Activated CD4-positive, alpha-beta T cell treated with anti-CD3 and anti-CD28 coated beads, Interleukin-2, amount 50 U/mL, for 1 hour (primary cell): ENCODE data around the gene ZNF236.
A peak's percentile ranks its signal among the peaks of the same experiment; 100 is the strongest.
"Not testable (repeated sequence)": the region's sequence is repeated elsewhere in the genome, so short reads cannot be mapped to it uniquely, and the experiment has no call there.

Source experiments
- DNase-seq: peaks from one replicate; pipeline ENCODE4 v3.0.0-alpha.2; 2020

Gene ZNF236

GRCh38 chr18:76914314-76914713, 92.0 kb downstream of the ZNF236 start:
- DNase-seq: no peak

- no peak for DNase-seq
Measured at GRCh38 chr18:76914796-76915195, 92.4 kb downstream of the ZNF236 start.

- no peak for DNase-seq
Measured at GRCh38 chr18:76915456-76915855, 93.1 kb downstream of the ZNF236 start.

- DNase-seq: no peak
Measured at GRCh38 chr18:76920974-76921373, 98.6 kb downstream of the ZNF236 start.

DNA sequence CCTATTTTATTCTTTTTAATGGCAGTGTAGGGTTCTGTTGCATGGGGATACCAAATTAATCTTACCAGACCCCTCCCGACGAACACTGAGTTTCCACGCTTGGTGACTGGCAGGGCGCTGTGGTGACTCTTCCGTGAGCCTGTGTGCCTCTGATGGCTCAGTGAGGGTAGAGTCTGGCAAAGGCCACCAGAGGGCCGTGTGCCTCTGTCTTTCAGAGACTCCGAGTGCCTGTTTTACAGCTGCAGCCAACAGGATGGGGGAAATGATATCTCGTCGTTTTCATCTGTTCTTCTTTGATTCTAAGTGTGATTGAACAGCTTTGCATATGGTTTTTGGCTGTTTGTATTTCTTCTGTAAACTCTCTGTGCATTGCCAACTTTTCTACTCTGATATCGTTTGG, 99.8 kb downstream of the ZNF236 start:
- peak; percentile 51 for DNase-seq

GRCh38 chr18:76923485-76924085, 101.2 kb downstream of the ZNF236 start:
- DNase-seq: no peak

DNA sequence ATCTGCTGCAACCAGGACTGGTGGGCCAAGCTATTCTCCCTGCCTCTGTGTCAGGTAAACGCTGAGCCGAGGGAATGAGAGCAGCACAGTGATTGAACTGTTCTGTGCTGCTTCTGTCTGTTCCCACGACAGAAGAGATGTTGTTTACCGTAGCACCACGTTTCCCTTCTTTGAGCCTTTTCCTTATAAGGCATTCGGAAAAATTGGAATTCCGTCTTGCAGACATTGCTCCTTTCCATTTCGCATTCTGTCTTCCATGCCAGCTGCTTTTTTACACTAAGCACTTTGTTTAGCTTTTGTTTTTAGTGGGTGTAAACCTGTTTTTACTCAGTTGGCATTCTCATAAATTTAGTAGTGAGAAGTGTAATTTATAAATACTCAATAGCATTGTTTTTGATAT, 103.1 kb downstream of the ZNF236 start:
- DNase-seq: no peak

GRCh38 chr18:76927223-76927725, 104.9 kb downstream of the ZNF236 start:
- DNase-seq: no peak

DNA sequence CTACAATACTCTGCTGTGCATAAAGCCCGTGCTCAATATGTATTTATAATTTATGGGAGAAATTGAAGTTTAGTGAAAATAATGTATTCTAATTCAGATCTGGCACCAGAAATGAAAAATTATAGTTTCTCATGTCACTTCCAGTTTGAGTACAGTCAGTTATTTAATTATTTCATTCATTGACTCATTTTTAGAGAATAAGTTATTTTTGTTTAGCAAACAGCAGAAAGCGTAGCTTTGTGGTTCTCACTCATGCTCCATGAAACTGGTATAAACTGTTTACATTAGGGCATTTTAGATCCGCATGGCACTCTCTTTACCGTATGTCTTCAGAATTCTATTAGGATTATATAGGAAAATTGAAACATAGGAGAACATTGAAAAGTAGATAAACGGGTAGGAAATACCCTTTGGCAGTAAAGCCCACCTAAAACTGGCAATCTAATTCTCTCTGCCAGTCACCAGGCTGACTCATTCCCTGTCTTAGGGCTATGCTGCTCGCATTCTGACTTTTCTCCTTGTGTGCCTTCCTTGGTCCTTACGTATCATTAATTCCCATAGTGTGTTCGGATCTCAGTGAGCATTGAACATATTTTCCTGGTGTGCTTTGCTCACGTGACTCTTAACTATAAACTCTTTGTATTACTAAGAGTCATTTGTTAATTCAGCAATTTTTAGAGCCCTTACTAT, 106.0 kb downstream of the ZNF236 start:
- DNase-seq: no peak

GRCh38 chr18:76931171-76931570, 108.8 kb downstream of the ZNF236 start:
- DNase-seq: no peak

GRCh38 chr18:76932026-76932819, 109.9 kb downstream of the ZNF236 start:
- no peak for DNase-seq

DNA sequence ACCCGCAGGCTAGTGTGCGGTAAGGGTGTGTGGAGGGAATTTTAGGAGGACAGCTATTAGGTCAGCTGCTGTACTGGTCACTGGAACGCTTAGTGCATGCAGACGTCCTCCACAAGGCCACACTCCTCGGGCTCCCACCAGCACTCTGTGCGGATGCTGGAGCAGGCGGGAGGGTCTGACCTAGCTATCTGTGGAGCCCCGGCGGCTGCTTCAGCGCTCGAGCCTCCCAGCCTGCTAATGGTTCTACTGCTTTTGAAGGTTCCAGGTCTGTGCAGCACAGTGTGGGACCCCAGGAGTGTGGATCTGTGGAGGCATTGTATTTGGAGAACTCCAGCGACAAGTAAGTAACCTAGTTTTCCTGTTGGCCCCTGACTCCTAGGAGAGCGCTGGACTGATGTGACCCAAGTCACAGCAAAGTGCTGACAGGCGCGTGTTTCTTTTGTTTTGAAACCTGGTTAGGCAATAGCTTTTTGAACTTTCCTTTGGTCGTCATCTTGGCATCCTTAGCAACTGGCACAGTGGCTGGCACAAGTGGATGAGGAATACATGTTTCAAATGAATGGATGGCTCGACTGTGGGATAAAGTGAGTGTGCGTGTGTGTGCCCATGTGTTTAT, 113.5 kb downstream of the ZNF236 start:
- no peak for DNase-seq

GRCh38 chr18:76936877-76937276, 114.5 kb downstream of the ZNF236 start:
- no peak for DNase-seq

DNA sequence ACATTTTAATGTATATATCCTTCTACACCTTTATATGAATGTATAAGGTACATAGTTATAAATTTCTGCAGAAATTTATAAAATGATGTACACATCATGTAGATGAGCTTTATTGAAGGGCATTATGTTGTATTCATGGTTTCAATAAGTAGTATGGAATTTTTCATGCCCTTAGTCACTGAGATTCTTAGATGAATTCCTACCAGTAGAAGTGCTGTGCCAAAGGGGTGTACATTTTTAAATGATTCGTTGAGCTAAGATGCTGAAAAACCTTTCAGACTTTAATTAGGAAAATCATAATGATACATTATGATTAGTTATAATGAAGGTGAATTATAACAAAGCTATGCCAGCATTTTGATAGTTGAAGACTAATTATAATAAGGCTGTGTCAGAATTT, 115.2 kb downstream of the ZNF236 start:
- DNase-seq: no peak

- no peak for DNase-seq
Measured at GRCh38 chr18:76938619-76939018, 116.3 kb downstream of the ZNF236 start.

DNA sequence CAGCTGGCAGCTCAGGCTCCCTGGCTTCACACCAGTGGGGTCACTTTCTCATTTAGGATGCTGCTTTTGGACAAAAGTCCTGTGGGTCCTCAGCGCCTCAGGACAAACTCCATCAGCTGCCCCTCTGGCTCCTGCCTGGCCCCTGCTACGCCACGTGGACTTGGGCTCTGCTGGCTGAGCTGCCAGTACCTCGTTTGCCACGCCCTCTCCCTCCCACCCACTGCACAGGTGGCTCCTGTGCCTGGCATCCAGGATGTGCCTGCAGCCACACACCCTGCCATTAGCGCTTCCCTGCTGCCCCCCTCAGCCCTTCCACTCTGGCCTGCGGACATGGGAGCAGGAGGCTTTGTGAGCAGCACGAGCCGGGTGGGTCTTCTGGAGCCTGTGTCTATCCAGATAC, 118.9 kb downstream of the ZNF236 start:
- DNase-seq: no peak

- no peak for DNase-seq
Measured at GRCh38 chr18:76943542-76944339, 121.4 kb downstream of the ZNF236 start.

DNA sequence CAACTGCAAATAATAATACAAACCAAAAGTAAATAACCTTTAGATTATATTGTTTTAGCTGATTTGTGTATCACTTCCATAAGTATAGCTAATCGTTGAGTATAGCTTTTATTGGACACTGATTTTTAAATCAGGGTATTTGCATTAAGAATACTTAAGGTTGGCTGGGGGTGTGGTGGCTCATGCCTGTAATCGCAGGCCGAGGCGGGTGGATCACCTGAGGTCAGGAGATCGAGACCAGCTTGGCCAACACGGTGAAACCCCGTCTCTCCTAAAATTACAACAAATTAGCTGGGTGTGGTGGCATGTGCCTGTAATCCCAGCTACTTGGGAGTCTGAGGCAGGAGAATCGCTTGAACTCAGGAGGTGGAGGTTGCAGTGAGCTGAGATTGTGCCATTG, 122.0 kb downstream of the ZNF236 start:
- DNase-seq: not testable (repeated sequence)

DNA sequence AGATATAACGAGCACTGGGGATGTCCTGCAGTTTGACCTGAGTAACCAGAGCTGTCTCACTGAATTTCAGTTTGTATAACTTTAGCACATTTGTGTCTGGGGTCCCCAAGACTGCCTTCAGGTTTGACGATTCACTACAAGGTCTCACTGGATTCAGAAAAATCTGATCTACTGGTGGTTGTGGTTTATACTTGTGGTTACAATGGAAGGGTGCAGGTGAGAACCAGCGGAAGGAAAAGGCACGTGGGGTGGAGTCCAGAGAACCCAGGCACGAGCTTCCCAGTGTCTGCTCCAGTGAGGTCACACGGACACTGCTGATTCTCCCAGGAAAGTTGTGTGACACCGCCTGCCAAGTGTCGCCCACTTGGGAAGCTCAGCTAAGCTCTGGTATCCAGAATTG, 126.0 kb downstream of the ZNF236 start:
- no peak for DNase-seq

GRCh38 chr18:76951456-76952247, 129.3 kb downstream of the ZNF236 start:
- no peak for DNase-seq

DNA sequence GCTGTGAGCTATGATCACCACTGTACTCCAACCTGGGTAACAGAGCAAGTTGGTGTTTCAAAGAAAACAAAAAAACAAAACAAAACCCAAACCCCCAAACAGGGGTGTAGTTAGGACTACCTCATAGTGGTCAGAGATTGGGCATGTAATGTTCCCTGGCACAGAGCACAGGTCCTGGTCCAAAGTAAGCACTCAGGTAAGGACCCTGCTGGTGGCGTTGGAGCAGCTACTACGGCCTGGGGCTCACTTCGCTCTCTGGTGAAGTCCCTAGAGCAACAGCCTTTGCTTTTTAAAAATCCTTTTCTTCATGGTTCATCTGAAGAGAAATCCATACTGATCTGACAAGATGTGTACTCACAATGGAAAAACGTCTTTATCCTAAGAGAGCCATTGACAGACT, 130.4 kb downstream of the ZNF236 start:
- DNase-seq: no peak

DNA sequence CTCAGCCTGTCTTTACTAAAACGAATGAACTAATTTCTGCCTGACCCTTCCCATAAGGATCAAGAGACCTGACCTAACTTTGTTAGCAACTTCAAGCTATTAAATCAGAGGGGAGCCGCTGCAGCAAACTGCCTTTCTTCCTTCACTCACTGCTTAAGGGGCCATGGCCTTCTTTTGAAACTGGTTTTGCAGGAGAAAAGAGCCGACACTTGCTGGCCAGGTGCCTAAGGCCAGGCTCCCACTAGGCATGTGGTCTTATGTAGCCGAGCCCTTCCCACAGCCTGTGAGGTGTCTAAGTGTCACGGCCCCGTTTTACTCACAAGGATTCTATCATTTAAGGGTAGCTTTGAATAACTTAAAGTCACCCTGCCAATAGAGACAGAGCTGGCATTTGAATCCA, 130.8 kb downstream of the ZNF236 start:
- DNase-seq: no peak
